NB4 (cell line): ENCODE data around the gene FFAR4.

Source experiments
- POLR2A ChIP-seq: IDR thresholded peaks from 2 replicates; pipeline ENCODE4 v1.6.1; 2011; ENCODE audit warnings: mild to moderate bottlenecking; ENCODE audit not compliant: insufficient read length; ENCODE audit errors: extremely low read depth
- TF ChIP-seq, protein P1 (sequence below): IDR thresholded peaks from one replicate; pipeline ENCODE4 v1.5.1; 2012; ENCODE audit warnings: low read depth, low read length
- TF ChIP-seq, protein P2 (sequence below): IDR thresholded peaks from 2 replicates; pipeline ENCODE4 v1.6.1; 2011; ENCODE audit warnings: low read depth, low read length

GRCh38 chr10:93541402-93542357 is 24.8 kb upstream of the FFAR4 start:
- TF ChIP-seq, protein P1, sequence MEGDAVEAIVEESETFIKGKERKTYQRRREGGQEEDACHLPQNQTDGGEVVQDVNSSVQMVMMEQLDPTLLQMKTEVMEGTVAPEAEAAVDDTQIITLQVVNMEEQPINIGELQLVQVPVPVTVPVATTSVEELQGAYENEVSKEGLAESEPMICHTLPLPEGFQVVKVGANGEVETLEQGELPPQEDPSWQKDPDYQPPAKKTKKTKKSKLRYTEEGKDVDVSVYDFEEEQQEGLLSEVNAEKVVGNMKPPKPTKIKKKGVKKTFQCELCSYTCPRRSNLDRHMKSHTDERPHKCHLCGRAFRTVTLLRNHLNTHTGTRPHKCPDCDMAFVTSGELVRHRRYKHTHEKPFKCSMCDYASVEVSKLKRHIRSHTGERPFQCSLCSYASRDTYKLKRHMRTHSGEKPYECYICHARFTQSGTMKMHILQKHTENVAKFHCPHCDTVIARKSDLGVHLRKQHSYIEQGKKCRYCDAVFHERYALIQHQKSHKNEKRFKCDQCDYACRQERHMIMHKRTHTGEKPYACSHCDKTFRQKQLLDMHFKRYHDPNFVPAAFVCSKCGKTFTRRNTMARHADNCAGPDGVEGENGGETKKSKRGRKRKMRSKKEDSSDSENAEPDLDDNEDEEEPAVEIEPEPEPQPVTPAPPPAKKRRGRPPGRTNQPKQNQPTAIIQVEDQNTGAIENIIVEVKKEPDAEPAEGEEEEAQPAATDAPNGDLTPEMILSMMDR = peak; percentile 98
- no peak for TF ChIP-seq POLR2A
- TF ChIP-seq, protein P2, sequence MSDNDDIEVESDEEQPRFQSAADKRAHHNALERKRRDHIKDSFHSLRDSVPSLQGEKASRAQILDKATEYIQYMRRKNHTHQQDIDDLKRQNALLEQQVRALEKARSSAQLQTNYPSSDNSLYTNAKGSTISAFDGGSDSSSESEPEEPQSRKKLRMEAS = peak; percentile 22; the same call in 1 of the 2 replicates
